ENCODE data around the gene CNMD.
A peak's percentile ranks its signal among the peaks of the same experiment; 100 is the strongest.

The CNMD gene

GRCh38 chr13:52780092-52780491 lies 40.5 kb upstream of the CNMD start:
- no peak for TF ChIP-seq Cebpa-rat (IDR thresholded peaks at IDR 0.05)
- H3K4me2 ChIP-seq: peak overlapping the region; percentile 70
- H3K27ac ChIP-seq: no peak overlapping the region
- no peaks in the 10 kb centered on the region for H4K20me1 ChIP-seq
- H3K9me3 ChIP-seq: no peaks in the 10 kb centered on the region
- H3K36me3 ChIP-seq: no peaks in the 10 kb centered on the region
- H3K9ac ChIP-seq: no peak overlapping the region
- no peak overlapping the region for H3K4me3 ChIP-seq
- no peaks in the 10 kb centered on the region for H3K27me3 ChIP-seq
- peaks cover 19% of the 10 kb centered on the region for H3K4me1 ChIP-seq

GRCh38 chr13:52779103-52779502 lies 39.5 kb upstream of the CNMD start:
- Histone ChIP-seq H3K9ac (no peak overlapping the region), H3K4me1 (peaks cover 19% of the 10 kb centered on the region), H3K4me3 (no peak overlapping the region), H3K27me3 (no peaks in the 10 kb centered on the region), H3K4me2 (no peak overlapping the region; the same call in 1 of the 2 replicates), H3K36me3 (no peaks in the 10 kb centered on the region), H3K27ac (no peak overlapping the region), H4K20me1 (no peaks in the 10 kb centered on the region), H3K9me3 (no peaks in the 10 kb centered on the region)
- no peak for TF ChIP-seq Cebpa-rat (IDR thresholded peaks at IDR 0.05)

- Histone ChIP-seq H3K4me3 (no peak overlapping the region), H3K9ac (no peak overlapping the region), H3K36me3 (no peaks in the 10 kb centered on the region), H3K4me2 (no peak overlapping the region), H4K20me1 (no peaks in the 10 kb centered on the region), H3K4me1 (peaks cover 32% of the 10 kb centered on the region), H3K27me3 (no peaks in the 10 kb centered on the region), H3K27ac (no peak overlapping the region), H3K9me3 (peaks cover 7% of the 10 kb centered on the region; the same call in 1 of the 2 replicates)
- TF ChIP-seq Cebpa-rat (IDR thresholded peaks at IDR 0.05): no peak
Observed at GRCh38 chr13:52776726-52777125, 37.1 kb upstream of the CNMD start.

GRCh38 chr13:52775511-52775910 lies 35.9 kb upstream of the CNMD start:
- no peaks in the 10 kb centered on the region for H3K27me3 ChIP-seq
- peaks cover 26% of the 10 kb centered on the region for H3K4me1 ChIP-seq
- no peak overlapping the region for H3K4me2 ChIP-seq

DNA sequence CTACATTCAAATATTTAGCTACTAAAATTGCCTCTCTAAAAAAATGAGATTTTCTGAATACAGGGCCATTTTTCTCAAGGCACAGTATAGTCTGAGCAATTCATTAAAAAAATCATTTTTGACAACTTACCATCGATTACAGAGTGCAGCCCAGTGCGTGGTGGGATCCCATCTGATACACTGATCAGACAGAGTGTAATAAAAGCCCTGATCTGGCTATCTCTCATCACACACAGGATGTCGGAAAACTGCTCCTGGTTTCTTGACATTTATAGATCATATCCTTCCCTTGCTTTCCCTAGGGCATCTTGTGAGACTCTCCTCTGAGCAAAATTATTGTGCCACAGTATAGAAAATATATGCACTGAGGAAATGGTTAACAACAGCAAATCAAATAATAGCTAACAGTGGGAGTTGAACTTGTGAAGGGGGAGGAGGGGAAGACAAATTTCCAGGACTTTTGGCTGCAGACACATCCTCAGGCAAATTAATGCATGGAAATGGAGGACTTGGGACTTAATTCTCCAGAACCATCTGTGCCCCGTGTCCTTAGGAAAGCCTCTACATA lies 28.4 kb upstream of the CNMD start:
- Histone ChIP-seq H3K36me3 (no peaks in the 10 kb centered on the region), H3K4me2 (peak overlapping the region; percentile 13; the same call in 1 of the 2 replicates), H3K9me3 (peaks cover 16% of the 10 kb centered on the region; the same call in 1 of the 2 replicates), H3K27me3 (no peaks in the 10 kb centered on the region), H3K4me3 (no peak overlapping the region), H3K27ac (no peak overlapping the region), H4K20me1 (no peaks in the 10 kb centered on the region), H3K9ac (no peak overlapping the region), H3K4me1 (peaks cover 14% of the 10 kb centered on the region; the same call in 1 of the 2 replicates)
- TF ChIP-seq Cebpa-rat (IDR thresholded peaks at IDR 0.05): no peak

More at GRCh38 chr13:52775511-52775910, 35.9 kb upstream of the CNMD start:
- H3K36me3 ChIP-seq: no peaks in the 10 kb centered on the region
- H3K4me3 ChIP-seq: no peak overlapping the region
- H3K9me3 ChIP-seq: peaks cover 16% of the 10 kb centered on the region; the same call in 1 of the 2 replicates
- H3K9ac ChIP-seq: no peak overlapping the region
- no peak overlapping the region for H3K27ac ChIP-seq
- TF ChIP-seq Cebpa-rat (IDR thresholded peaks at IDR 0.05): no peak
- H4K20me1 ChIP-seq: no peaks in the 10 kb centered on the region

DNA sequence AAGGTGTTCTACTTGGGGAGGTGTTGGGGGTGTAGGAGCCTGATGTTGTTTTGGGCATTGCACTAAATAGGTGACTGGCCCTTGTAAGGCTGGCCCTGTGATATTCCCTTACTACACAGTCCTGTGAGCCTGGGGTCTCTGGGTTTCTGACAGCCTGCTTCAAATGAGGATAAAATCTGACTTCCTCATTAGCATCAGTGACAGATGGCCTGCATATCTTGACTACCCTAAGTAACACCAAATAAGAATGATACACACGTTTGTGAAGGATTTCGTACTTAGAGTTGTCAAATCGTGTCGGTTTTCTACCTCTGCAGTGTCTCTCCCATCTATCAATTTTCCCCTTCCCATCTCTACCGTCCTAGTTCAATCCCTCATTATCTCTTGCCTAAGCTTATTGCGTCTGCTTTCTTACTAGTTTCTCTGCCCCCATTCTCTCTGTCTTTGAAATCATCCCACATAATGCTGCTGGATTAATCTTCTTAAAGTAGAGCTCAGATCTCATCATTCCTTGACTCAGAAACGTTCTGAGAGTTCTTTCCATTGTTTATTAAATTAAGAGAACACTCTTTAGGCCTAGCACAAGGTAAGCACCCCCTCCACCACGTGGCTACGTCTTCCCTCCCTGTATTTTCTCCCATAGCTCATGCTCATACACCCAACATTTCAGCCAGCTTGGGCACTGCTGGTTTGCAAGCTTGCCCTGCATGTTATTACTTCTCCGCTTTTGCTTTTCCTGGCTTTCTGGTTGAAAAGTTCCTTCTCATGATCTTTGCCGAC lies 26.2 kb upstream of the CNMD start:
- no peaks in the 10 kb centered on the region for H4K20me1 ChIP-seq
- no peaks in the 10 kb centered on the region for H3K9me3 ChIP-seq
- H3K4me2 ChIP-seq: no peak overlapping the region
- H3K27me3 ChIP-seq: no peaks in the 10 kb centered on the region
- H3K4me3 ChIP-seq: no peak overlapping the region
- peaks cover 5% of the 10 kb centered on the region; the same call in 1 of the 2 replicates for H3K4me1 ChIP-seq
- no peaks in the 10 kb centered on the region for H3K36me3 ChIP-seq
- no peak overlapping the region for H3K27ac ChIP-seq
- TF ChIP-seq Cebpa-rat (IDR thresholded peaks at IDR 0.05): no peak
- H3K9ac ChIP-seq: no peak overlapping the region

DNA sequence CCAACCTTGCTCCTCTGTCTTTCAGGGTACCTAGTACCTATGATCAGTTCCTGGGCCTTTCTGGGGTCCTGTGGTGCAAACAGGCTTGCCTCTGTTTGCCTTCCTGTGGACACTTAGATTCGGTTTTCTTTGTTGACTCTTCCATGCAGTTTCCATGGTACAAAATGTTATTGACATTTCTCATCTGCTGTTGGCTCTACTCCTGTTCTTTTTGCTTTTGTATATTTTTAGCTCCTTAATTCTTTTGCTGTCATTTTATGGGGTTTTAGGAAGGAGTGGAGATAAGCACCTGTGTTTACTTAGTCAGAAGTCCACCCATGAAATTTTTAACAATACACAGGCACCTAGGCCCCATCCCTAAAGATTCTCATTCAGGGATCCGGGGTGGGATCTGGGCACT lies 20.5 kb upstream of the CNMD start:
- Histone ChIP-seq H3K9me3 (no peaks in the 10 kb centered on the region), H3K9ac (no peak overlapping the region), H4K20me1 (no peaks in the 10 kb centered on the region), H3K4me1 (no peaks in the 10 kb centered on the region), H3K27me3 (no peaks in the 10 kb centered on the region), H3K36me3 (no peaks in the 10 kb centered on the region), H3K27ac (no peak overlapping the region), H3K4me3 (no peak overlapping the region), H3K4me2 (no peak overlapping the region)
- TF ChIP-seq Cebpa-rat (IDR thresholded peaks at IDR 0.05): no peak

GRCh38 chr13:52758114-52758513 lies 18.5 kb upstream of the CNMD start:
- no peaks in the 10 kb centered on the region for H3K9me3 ChIP-seq
- TF ChIP-seq Cebpa-rat (IDR thresholded peaks at IDR 0.05): no peak
- no peaks in the 10 kb centered on the region for H4K20me1 ChIP-seq
- no peak overlapping the region for H3K4me3 ChIP-seq
- H3K4me1 ChIP-seq: no peaks in the 10 kb centered on the region
- H3K4me2 ChIP-seq: no peak overlapping the region
- no peak overlapping the region for H3K9ac ChIP-seq
- H3K27me3 ChIP-seq: no peaks in the 10 kb centered on the region
- H3K36me3 ChIP-seq: no peaks in the 10 kb centered on the region
- no peak overlapping the region for H3K27ac ChIP-seq

GRCh38 chr13:52751196-52751595 lies 11.6 kb upstream of the CNMD start:
- H3K27me3 ChIP-seq: no peaks in the 10 kb centered on the region
- no peaks in the 10 kb centered on the region for H4K20me1 ChIP-seq
- no peak overlapping the region for H3K4me2 ChIP-seq
- H3K9me3 ChIP-seq: no peaks in the 10 kb centered on the region
- no peak for TF ChIP-seq Cebpa-rat (IDR thresholded peaks at IDR 0.05)
- H3K4me3 ChIP-seq: no peak overlapping the region
- no peak overlapping the region for H3K9ac ChIP-seq
- no peak overlapping the region for H3K27ac ChIP-seq
- no peaks in the 10 kb centered on the region for H3K4me1 ChIP-seq
- no peaks in the 10 kb centered on the region for H3K36me3 ChIP-seq

DNA sequence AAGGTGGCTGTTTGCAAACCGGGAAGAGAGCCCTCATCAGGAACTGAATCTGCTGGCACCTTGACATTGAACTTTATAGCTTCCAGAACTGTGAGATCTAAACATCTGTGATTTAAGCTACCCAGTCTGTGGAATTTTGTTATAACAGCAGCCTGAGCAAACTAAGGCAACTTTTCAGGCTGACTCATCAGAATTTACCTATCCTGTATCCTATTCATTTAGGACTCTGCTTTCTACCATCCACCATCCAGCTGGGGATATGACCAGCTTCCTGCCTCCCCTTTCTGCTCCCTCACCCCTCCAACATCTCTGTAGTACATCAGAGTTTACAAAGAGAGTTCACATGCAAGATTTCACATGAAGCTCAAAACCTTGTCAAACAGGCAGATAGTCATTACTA lies 11.1 kb upstream of the CNMD start:
- no peaks in the 10 kb centered on the region for H3K4me1 ChIP-seq
- no peak overlapping the region for H3K4me3 ChIP-seq
- no peak for TF ChIP-seq Cebpa-rat (IDR thresholded peaks at IDR 0.05)
- H4K20me1 ChIP-seq: no peaks in the 10 kb centered on the region
- no peak overlapping the region for H3K4me2 ChIP-seq
- H3K27me3 ChIP-seq: no peaks in the 10 kb centered on the region
- H3K9me3 ChIP-seq: no peaks in the 10 kb centered on the region
- H3K36me3 ChIP-seq: no peaks in the 10 kb centered on the region
- H3K9ac ChIP-seq: no peak overlapping the region
- H3K27ac ChIP-seq: no peak overlapping the region
